CMK (cell line): Measurements from ENCODE around the gene PRKG2.
A peak's percentile ranks its signal among the peaks of the same experiment; 100 is the strongest.

ENCODE experiments used
- DNase-seq: peaks from one replicate; pipeline ENCODE4 v3.0.0-alpha.2; 2010; ENCODE audit warnings: low read depth

Gene PRKG2

GRCh38 chr4:81096566-81096965 is 118.5 kb downstream of the PRKG2 start:
- no peak for DNase-seq

- DNase-seq, result no peak
These were observed 119.6 kb downstream of the PRKG2 start for GRCh38 chr4:81095389-81095788.

- no peak for DNase-seq
These were observed 121.2 kb downstream of the PRKG2 start for GRCh38 chr4:81093720-81094401.

GRCh38 chr4:81085979-81086378 is 129.0 kb downstream of the PRKG2 start:
- DNase-seq, result no peak

GRCh38 chr4:81085291-81085690 is 129.7 kb downstream of the PRKG2 start:
- DNase-seq, result no peak

- no peak for DNase-seq
These were observed 130.4 kb downstream of the PRKG2 start for GRCh38 chr4:81084634-81085033.

- no peak for DNase-seq
These were observed 131.0 kb downstream of the PRKG2 start for GRCh38 chr4:81084029-81084428.

GRCh38 chr4:81081156-81081555 is 133.9 kb downstream of the PRKG2 start:
- no peak for DNase-seq

- DNase-seq, result no peak
These were observed 144.0 kb downstream of the PRKG2 start for GRCh38 chr4:81071013-81071412.

- DNase-seq, result peak; percentile 67
These were observed 145.2 kb downstream of the PRKG2 start for GRCh38 chr4:81069706-81070331.

GRCh38 chr4:81065446-81065845 is 149.6 kb downstream of the PRKG2 start:
- DNase-seq, result no peak

GRCh38 chr4:81062001-81062400 is 153.0 kb downstream of the PRKG2 start:
- DNase-seq, result no peak

- DNase-seq, result no peak
These were observed 153.7 kb downstream of the PRKG2 start for GRCh38 chr4:81061344-81061730.

- DNase-seq, result no peak
These were observed 154.3 kb downstream of the PRKG2 start for GRCh38 chr4:81060587-81061343.

GRCh38 chr4:81058621-81059020 is 156.4 kb downstream of the PRKG2 start:
- DNase-seq, result no peak

- peak; percentile 21 for DNase-seq
These were observed 162.6 kb downstream of the PRKG2 start for GRCh38 chr4:81052119-81053068.

GRCh38 chr4:81049907-81050306 is 165.1 kb downstream of the PRKG2 start:
- no peak for DNase-seq

- DNase-seq, result no peak
These were observed 165.7 kb downstream of the PRKG2 start for GRCh38 chr4:81049330-81049729.

- no peak for DNase-seq
These were observed 172.2 kb downstream of the PRKG2 start for GRCh38 chr4:81042578-81043365.

- no peak for DNase-seq
These were observed 174.9 kb downstream of the PRKG2 start for GRCh38 chr4:81040012-81040659.
